A673 (cell line): ENCODE results near the gene NAALADL2.

ENCODE experiments used
- CTCF ChIP-seq: fragments of 300-800, 200-600 bp; sonication (generic); conservative IDR thresholded peaks from 2 replicates; pipeline ENCODE4 v1.5.1; 2017; ENCODE audit warnings: low read depth, mild to moderate bottlenecking, antibody characterized with exemption, low read length, moderate library complexity, mixed read lengths
- EZH2 ChIP-seq: fragments of 200-600 bp; sonication (generic); IDR thresholded peaks from 2 replicates; pipeline ENCODE4 v1.6.1; 2017; ENCODE audit warnings: borderline replicate concordance, low read depth, mild to moderate bottlenecking, mixed read lengths, antibody characterized with exemption, low read length; ENCODE audit not compliant: poor library complexity, severe bottlenecking

DNA sequence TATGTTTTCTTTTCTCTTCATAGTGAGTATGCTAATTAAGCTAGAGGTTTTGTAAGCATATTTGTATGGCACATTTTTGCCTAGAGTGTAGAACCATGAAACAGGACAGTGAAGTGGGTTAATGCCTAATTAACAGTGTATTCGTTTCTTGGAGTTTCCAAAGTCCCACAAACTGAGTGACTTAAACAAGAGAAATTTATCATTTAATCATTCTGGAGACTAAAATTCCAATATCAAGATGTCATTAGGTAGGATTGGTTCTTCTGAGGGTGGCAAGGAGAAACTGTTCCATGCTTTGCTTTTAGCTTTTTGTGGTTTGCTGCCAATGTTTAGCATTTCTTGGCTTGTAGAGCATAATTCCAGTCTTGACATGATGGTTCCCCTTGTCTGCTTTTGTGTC is 734.2 kb downstream of the NAALADL2 start:
- TF ChIP-seq CTCF (no peak), EZH2 (no peak)
